Left lung (tissue), 10 donors: ENCODE results near the gene LEFTY2. TPM values are rescaled to one million over a fixed set of nuclear protein-coding genes. Genes with fewer than 3 reads are reported as not detected.
"Not testable (repeated sequence)": the region's sequence is repeated elsewhere in the genome, so short reads cannot be mapped to it uniquely, and the experiment has no call there.

Source experiments
- ATAC-seq: fragments of 200-7000 bp; cut with Tn5 transposase; one replicate; pipeline ENCODE4 v1.9.1; 2020; ENCODE audit warnings: moderate library complexity
- DNase-seq, 4 donors: peaks; one replicate each; pipeline ENCODE4 v3.0.0-alpha.2; 2013 to 2020
- H3K27ac ChIP-seq, 2 donors: fragments of 200-600 bp; sonication (generic) in 1 of 2; one replicate each; pipeline versions ENCODE4 v1.5.0 to v1.8.0; 2020 to 2021
- H3K27me3 ChIP-seq, 2 donors: fragments of 200-600 bp; sonication (generic) in 1 of 2; one replicate each; pipeline versions ENCODE4 v1.5.0 to v1.8.0; 2020 to 2021
- H3K36me3 ChIP-seq, 2 donors: fragments of 200-600 bp; sonication (generic) in 1 of 2; one replicate each; pipeline versions ENCODE4 v1.5.0 to v1.8.0; 2020 to 2021
- H3K4me1 ChIP-seq, 2 donors: fragments of 200-600 bp; one replicate each; pipeline ENCODE4 v1.8.0; 2021
- H3K4me3 ChIP-seq, 2 donors: fragments of 200-600 bp; sonication (generic) in 1 of 2; one replicate each; pipeline versions ENCODE4 v1.5.0 to v1.8.0; 2020 to 2021; ENCODE audit warnings: mild to moderate bottlenecking in 1 of 2
- H3K9me3 ChIP-seq, 2 donors: fragments of 200-600 bp; sonication (generic) in 1 of 2; one replicate each; pipeline versions ENCODE4 v1.5.0 to v1.8.0; 2020 to 2021
- CTCF ChIP-seq, 2 donors: fragments of 200-600 bp; sonication (generic) in 1 of 2; IDR thresholded peaks; one replicate each; pipeline versions ENCODE4 v1.5.0 to v1.8.0; 2021; ENCODE audit warnings: antibody characterized with exemption in 2 of 2
- intact Hi-C, 2 donors: fragments of 100-400 bp; cut with DNase I; formaldehyde crosslinking; loops; one replicate each; pipeline versions ENCODE4 v1.11.2 to v1.14.2; 2022
- polyA plus RNA-seq, 6 donors: library from polyadenylated mRNA; unstranded; fragments of 120-200 nt; gene quantifications; one replicate each; pipeline ENCODE4 v1.2.1, GENCODE V29; 2013; ENCODE audit not compliant: insufficient read length in 6 of 6
- total RNA-seq, 2 donors: library from RNA; stranded (reverse); fragmentation: NEBNext Ultra II Directional; extraction: Animal tissue kit (Norgen Biotek cat#: 25700); gene quantifications; one replicate each; pipeline ENCODE4 v1.2.1, GENCODE V29; 2021
- donor health status: DM: no; HTN: yes; CAD: no.
- donor health status: DM: no; HTN: no; CAD: no.

Gene LEFTY2
- total and polyA plus RNA-seq, 8 donors, result 0.17 to 2.4 (median 1.3) TPM; not detected in 1

GRCh38 chr1:225934711-225935110 lies 6.3 kb downstream of the LEFTY2 start:
- Histone ChIP-seq H3K4me1 (no peaks in the 10 kb centered on the region), H3K27me3 (peaks cover 0 to 7% of the 10 kb centered on the region in 2 donors), H3K36me3 (no peaks in the 10 kb centered on the region), H3K9me3 (no peaks in the 10 kb centered on the region), H3K27ac (no peak overlapping the region), H3K4me3 (no peak overlapping the region)
- intact Hi-C loops, result no loop called here
- DNase-seq (no peak), ATAC-seq (no peak)
- no peak for TF ChIP-seq CTCF (IDR thresholded peaks at IDR 0.05)

GRCh38 chr1:225933072-225933471 lies 7.9 kb downstream of the LEFTY2 start:
- no peak overlapping the region for H3K27ac ChIP-seq
- no peaks in the 10 kb centered on the region for H3K27me3 ChIP-seq
- no peak for DNase-seq
- H3K4me1 ChIP-seq, result no peaks in the 10 kb centered on the region
- intact Hi-C loops, result no loop called here
- no peak for ATAC-seq
- no peaks in the 10 kb centered on the region for H3K36me3 ChIP-seq
- no peak for TF ChIP-seq CTCF (IDR thresholded peaks at IDR 0.05)
- H3K4me3 ChIP-seq, result no peak overlapping the region
- H3K9me3 ChIP-seq, result no peaks in the 10 kb centered on the region

- Histone ChIP-seq H3K27me3 (no peaks in the 10 kb centered on the region), H3K9me3 (no peaks in the 10 kb centered on the region), H3K36me3 (no peaks in the 10 kb centered on the region), H3K27ac (no peak overlapping the region), H3K4me3 (no peak overlapping the region), H3K4me1 (no peaks in the 10 kb centered on the region)
- ATAC-seq, result no peak
- TF ChIP-seq CTCF (IDR thresholded peaks at IDR 0.05), result no peak
- no peak for DNase-seq
- intact Hi-C loops, result no loop called here
Observed at GRCh38 chr1:225931270-225932136, 9.5 kb downstream of the LEFTY2 start.

GRCh38 chr1:225930566-225930965 lies 10.5 kb downstream of the LEFTY2 start:
- intact Hi-C loops, result no loop called here
- no peak for ATAC-seq
- no peak for TF ChIP-seq CTCF (IDR thresholded peaks at IDR 0.05)
- Histone ChIP-seq H3K4me3 (no peak overlapping the region), H3K27ac (no peak overlapping the region), H3K4me1 (no peaks in the 10 kb centered on the region), H3K36me3 (no peaks in the 10 kb centered on the region), H3K27me3 (no peaks in the 10 kb centered on the region), H3K9me3 (no peaks in the 10 kb centered on the region)
- no peak for DNase-seq

- H3K4me3 ChIP-seq, intact Hi-C loops, H3K36me3 ChIP-seq, H3K4me1 ChIP-seq, DNase-seq, H3K27ac ChIP-seq, H3K27me3 ChIP-seq, ATAC-seq, H3K9me3 ChIP-seq: not testable (repeated sequence)
Observed at GRCh38 chr1:225929462-225929861, 11.6 kb downstream of the LEFTY2 start.
